ENCODE data around the gene SNAP47. TPM values are rescaled to one million over a fixed set of nuclear protein-coding genes. Genes with fewer than 3 reads are reported as not detected.
A peak's percentile ranks its signal among the peaks of the same experiment; 100 is the strongest.

The SNAP47 gene
- total RNA-seq, 1 donor from 2014 or later: 32.2 TPM

- Mint-ChIP-seq H3K36me3 (ENCODE audit: low read depth, unreplicated experiment) (peaks cover 5% of the 10 kb centered on the region), H3K9me3 (ENCODE audit: unreplicated experiment) (no peaks in the 10 kb centered on the region), H3K27ac (ENCODE audit: unreplicated experiment) (no peak overlapping the region), H3K4me3 (ENCODE audit: unreplicated experiment) (peak overlapping the region; percentile 60), H3K4me1 (ENCODE audit: unreplicated experiment) (peaks cover 2% of the 10 kb centered on the region), H3K27me3 (ENCODE audit: unreplicated experiment) (peaks cover 17% of the 10 kb centered on the region)
- no peak for DNase-seq (ENCODE audit: low spot score)
- no peak for TF ChIP-seq CTCF (IDR thresholded peaks at IDR 0.05; ENCODE audit: unreplicated experiment)
Observed at GRCh38 chr1:227740401-227740960, 5.2 kb downstream of the SNAP47 start.

- peak overlapping the region; percentile 29 for H3K4me3 Mint-ChIP-seq (ENCODE audit: unreplicated experiment)
- H3K27ac Mint-ChIP-seq (ENCODE audit: unreplicated experiment): no peak overlapping the region
- TF ChIP-seq CTCF (IDR thresholded peaks at IDR 0.05; ENCODE audit: unreplicated experiment): no peak
- peaks cover 13% of the 10 kb centered on the region for H3K27me3 Mint-ChIP-seq (ENCODE audit: unreplicated experiment)
- H3K4me1 Mint-ChIP-seq (ENCODE audit: unreplicated experiment): peaks cover 2% of the 10 kb centered on the region
- no peaks in the 10 kb centered on the region for H3K9me3 Mint-ChIP-seq (ENCODE audit: unreplicated experiment)
- no peak for DNase-seq (ENCODE audit: low spot score)
- H3K36me3 Mint-ChIP-seq (ENCODE audit: low read depth, unreplicated experiment): peaks cover 6% of the 10 kb centered on the region
Observed at GRCh38 chr1:227741166-227741870, 6.1 kb downstream of the SNAP47 start.

- DNase-seq (ENCODE audit: low spot score): no peak
- peaks cover 2% of the 10 kb centered on the region for H3K4me1 Mint-ChIP-seq (ENCODE audit: unreplicated experiment)
- peaks cover 8% of the 10 kb centered on the region for H3K36me3 Mint-ChIP-seq (ENCODE audit: low read depth, unreplicated experiment)
- H3K27ac Mint-ChIP-seq (ENCODE audit: unreplicated experiment): no peak overlapping the region
- peaks cover 17% of the 10 kb centered on the region for H3K27me3 Mint-ChIP-seq (ENCODE audit: unreplicated experiment)
- H3K4me3 Mint-ChIP-seq (ENCODE audit: unreplicated experiment): no peak overlapping the region
- H3K9me3 Mint-ChIP-seq (ENCODE audit: unreplicated experiment): no peaks in the 10 kb centered on the region
- TF ChIP-seq CTCF (IDR thresholded peaks at IDR 0.05; ENCODE audit: unreplicated experiment): no peak
Observed at GRCh38 chr1:227742738-227743715, 7.8 kb downstream of the SNAP47 start.

GRCh38 chr1:227744668-227745067, 9.4 kb downstream of the SNAP47 start:
- TF ChIP-seq CTCF (IDR thresholded peaks at IDR 0.05; ENCODE audit: unreplicated experiment): no peak
- H3K36me3 Mint-ChIP-seq (ENCODE audit: low read depth, unreplicated experiment): peaks cover 13% of the 10 kb centered on the region
- H3K27ac Mint-ChIP-seq (ENCODE audit: unreplicated experiment): peak overlapping the region; percentile 5
- no peaks in the 10 kb centered on the region for H3K9me3 Mint-ChIP-seq (ENCODE audit: unreplicated experiment)
- no peak overlapping the region for H3K4me3 Mint-ChIP-seq (ENCODE audit: unreplicated experiment)
- DNase-seq (ENCODE audit: low spot score): no peak
- H3K27me3 Mint-ChIP-seq (ENCODE audit: unreplicated experiment): peaks cover 16% of the 10 kb centered on the region
- peaks cover 2% of the 10 kb centered on the region for H3K4me1 Mint-ChIP-seq (ENCODE audit: unreplicated experiment)

Data from endothelial cell (in vitro differentiated cells).